22Rv1 (cell line): ENCODE data around the gene CETP.

Experiments
- CTCF ChIP-seq: fragments of 450-650 bp; IDR thresholded peaks from 2 replicates; pipeline ENCODE4 v1.5.1; 2017; ENCODE audit warnings: mild to moderate bottlenecking
- ZFX ChIP-seq: fragments of 450-650 bp; IDR thresholded peaks from 2 replicates; pipeline ENCODE4 v1.6.1; 2017; ENCODE audit warnings: antibody characterized with exemption, borderline replicate concordance

GRCh38 chr16:56998352-56998751 is 36.6 kb downstream of the CETP start:
- TF ChIP-seq CTCF: no peak
- TF ChIP-seq ZFX: no peak
